ENCODE measurements around the gene PIPOX.

GRCh38 chr17:29019475-29020181 lies 23.3 kb upstream of the PIPOX start:
- TF ChIP-seq, protein P1, sequence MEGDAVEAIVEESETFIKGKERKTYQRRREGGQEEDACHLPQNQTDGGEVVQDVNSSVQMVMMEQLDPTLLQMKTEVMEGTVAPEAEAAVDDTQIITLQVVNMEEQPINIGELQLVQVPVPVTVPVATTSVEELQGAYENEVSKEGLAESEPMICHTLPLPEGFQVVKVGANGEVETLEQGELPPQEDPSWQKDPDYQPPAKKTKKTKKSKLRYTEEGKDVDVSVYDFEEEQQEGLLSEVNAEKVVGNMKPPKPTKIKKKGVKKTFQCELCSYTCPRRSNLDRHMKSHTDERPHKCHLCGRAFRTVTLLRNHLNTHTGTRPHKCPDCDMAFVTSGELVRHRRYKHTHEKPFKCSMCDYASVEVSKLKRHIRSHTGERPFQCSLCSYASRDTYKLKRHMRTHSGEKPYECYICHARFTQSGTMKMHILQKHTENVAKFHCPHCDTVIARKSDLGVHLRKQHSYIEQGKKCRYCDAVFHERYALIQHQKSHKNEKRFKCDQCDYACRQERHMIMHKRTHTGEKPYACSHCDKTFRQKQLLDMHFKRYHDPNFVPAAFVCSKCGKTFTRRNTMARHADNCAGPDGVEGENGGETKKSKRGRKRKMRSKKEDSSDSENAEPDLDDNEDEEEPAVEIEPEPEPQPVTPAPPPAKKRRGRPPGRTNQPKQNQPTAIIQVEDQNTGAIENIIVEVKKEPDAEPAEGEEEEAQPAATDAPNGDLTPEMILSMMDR (IDR thresholded peaks at IDR 0.05) = no peak
- TF ChIP-seq POLR2A (IDR thresholded peaks at IDR 0.05) = no peak
